ENCODE data around the gene PTDSS2. TPM values are rescaled to one million over a fixed set of nuclear protein-coding genes. Genes with fewer than 3 reads are reported as not detected.

Gene PTDSS2
- total RNA-seq, 1 donor from 2014 or later, result 55.3 TPM

GRCh38 chr11:534396-535209 is 84.5 kb downstream of the PTDSS2 start:
- Mint-ChIP-seq H3K27me3 (ENCODE audit: unreplicated experiment) (no peaks in the 10 kb centered on the region), H3K36me3 (ENCODE audit: unreplicated experiment) (peaks cover 6% of the 10 kb centered on the region), H3K4me3 (ENCODE audit: unreplicated experiment) (peak overlapping the region; percentile 74), H3K9me3 (ENCODE audit: unreplicated experiment) (no peaks in the 10 kb centered on the region), H3K4me1 (ENCODE audit: unreplicated experiment) (peaks cover 13% of the 10 kb centered on the region), H3K27ac (ENCODE audit: unreplicated experiment) (no peak overlapping the region)
- no peak for DNase-seq (ENCODE audit: extremely low spot score, unreplicated experiment)
- TF ChIP-seq, protein P1, sequence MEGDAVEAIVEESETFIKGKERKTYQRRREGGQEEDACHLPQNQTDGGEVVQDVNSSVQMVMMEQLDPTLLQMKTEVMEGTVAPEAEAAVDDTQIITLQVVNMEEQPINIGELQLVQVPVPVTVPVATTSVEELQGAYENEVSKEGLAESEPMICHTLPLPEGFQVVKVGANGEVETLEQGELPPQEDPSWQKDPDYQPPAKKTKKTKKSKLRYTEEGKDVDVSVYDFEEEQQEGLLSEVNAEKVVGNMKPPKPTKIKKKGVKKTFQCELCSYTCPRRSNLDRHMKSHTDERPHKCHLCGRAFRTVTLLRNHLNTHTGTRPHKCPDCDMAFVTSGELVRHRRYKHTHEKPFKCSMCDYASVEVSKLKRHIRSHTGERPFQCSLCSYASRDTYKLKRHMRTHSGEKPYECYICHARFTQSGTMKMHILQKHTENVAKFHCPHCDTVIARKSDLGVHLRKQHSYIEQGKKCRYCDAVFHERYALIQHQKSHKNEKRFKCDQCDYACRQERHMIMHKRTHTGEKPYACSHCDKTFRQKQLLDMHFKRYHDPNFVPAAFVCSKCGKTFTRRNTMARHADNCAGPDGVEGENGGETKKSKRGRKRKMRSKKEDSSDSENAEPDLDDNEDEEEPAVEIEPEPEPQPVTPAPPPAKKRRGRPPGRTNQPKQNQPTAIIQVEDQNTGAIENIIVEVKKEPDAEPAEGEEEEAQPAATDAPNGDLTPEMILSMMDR (IDR thresholded peaks at IDR 0.05), result no peak

- no peak overlapping the region for H3K4me3 Mint-ChIP-seq (ENCODE audit: unreplicated experiment)
- no peaks in the 10 kb centered on the region for H3K27me3 Mint-ChIP-seq (ENCODE audit: unreplicated experiment)
- H3K9me3 Mint-ChIP-seq (ENCODE audit: unreplicated experiment), result no peaks in the 10 kb centered on the region
- H3K4me1 Mint-ChIP-seq (ENCODE audit: unreplicated experiment), result peaks cover 13% of the 10 kb centered on the region
- H3K27ac Mint-ChIP-seq (ENCODE audit: unreplicated experiment), result no peak overlapping the region
- no peak for DNase-seq (ENCODE audit: extremely low spot score, unreplicated experiment)
- peaks cover 6% of the 10 kb centered on the region for H3K36me3 Mint-ChIP-seq (ENCODE audit: unreplicated experiment)
- TF ChIP-seq, protein P1 (IDR thresholded peaks at IDR 0.05), result no peak
These were observed 85.1 kb downstream of the PTDSS2 start for GRCh38 chr11:535210-535518.

DNA sequence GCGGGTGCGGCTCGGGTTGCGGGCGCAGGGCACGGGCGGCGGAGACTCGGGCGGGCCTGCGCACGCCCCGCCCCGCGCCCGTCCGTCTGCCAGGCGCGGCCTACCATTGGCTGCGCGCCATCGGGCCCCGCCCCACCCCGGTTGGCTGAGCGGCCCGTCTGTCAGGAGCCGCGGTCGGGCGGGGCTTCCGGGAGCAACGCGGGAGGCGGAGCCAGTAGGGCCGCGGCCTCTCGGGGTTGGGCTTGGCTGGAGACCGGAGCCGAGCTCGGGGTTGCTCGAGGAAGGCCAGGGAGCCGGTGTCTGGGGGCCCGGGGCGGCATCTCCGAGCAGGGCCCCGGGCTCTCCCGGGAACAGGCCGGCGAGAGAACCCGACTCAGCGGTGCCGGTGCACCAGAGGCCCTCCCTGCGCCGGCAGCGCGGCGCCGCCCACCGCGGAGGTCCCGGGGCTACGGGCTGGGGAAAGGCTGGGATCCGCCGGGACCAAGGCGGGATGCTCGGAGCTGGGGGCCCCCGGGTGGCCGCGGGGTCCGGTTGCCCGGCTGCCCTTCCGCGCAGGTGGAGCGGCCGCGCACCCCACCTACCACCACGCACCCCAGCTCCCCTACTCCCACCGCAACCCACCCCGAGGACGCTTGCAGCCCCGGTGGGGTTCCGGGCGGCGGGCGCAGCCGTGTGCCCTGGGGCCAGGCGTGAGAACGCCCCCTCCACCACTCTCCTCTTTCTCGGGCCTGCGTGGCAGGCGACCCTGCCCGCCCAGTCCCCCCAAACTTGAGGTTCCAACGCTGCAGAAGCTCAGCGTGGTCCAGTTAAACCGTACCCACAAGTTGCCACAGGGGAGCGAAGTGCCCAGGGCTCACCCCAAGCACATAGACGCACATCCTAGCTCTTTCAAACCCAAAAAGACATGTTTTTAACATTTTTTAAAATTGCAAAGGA is 85.7 kb downstream of the PTDSS2 start, which contains the start of gene HRAS:
TSS of gene HRAS (minus strand) at position 58 of the 936 bp plus-strand sequence.
- peak; percentile 99 for DNase-seq (ENCODE audit: extremely low spot score, unreplicated experiment)
- Mint-ChIP-seq H3K4me3 (ENCODE audit: unreplicated experiment) (peak within 1 kb of the TSS; percentile 81), H3K27ac (ENCODE audit: unreplicated experiment) (peak within 1 kb of the TSS; percentile 79), H3K4me1 (ENCODE audit: unreplicated experiment) (peaks cover 13% of the 10 kb centered on the region), H3K36me3 (ENCODE audit: unreplicated experiment) (peaks cover 6% of the 10 kb centered on the region), H3K9me3 (ENCODE audit: unreplicated experiment) (no peaks in the 10 kb centered on the region), H3K27me3 (ENCODE audit: unreplicated experiment) (no peaks in the 10 kb centered on the region)
- TF ChIP-seq, protein P1 (IDR thresholded peaks at IDR 0.05), result no peak

DNA sequence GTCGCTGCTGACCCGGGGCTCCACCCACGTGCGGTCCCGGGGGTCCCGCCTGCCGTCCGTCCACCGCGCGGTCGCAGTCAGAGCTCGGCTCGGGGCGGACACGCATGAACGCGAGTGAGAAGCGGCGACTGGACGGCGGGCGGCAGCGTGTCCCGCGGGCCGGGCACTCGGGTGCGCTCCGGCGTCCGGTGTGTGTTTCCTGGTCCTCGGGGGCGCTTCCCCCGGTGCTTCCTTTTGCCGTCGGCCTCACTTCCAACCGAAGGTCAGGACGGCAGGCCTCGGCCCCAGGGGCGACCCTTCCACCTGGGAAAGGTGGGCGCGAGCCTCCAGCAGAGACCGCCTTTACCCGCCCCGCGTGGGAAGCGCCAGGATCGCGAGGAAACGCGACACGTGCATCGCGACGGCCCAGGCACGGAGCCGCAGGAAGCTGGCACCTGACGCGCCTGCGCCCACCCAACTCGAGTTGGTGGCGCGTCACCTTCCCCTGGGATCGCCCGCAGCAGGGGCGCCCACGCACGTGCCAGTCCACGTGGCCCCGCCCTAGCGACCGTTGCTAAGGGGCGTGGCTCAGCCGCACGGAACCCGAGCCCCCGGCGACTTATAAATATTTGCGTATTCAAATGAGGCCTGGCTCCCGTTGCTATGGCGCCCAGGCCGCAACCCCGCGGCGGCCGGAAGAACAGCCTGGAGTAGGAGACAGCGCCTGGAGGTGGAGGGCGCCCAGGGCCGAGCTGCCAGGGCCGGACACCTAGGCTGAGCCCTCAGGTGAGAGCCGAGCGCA is 87.0 kb downstream of the PTDSS2 start, which contains the start of gene LRRC56:
TSS of gene LRRC56 (plus strand) at position 687 of the 781 bp plus-strand sequence. CDS start 3,158 bp downstream, outside the sequence.
- TF ChIP-seq, protein P1 (IDR thresholded peaks at IDR 0.05), result no peak
- Mint-ChIP-seq H3K36me3 (ENCODE audit: unreplicated experiment) (peaks cover 3% of the 10 kb centered on the region), H3K27ac (ENCODE audit: unreplicated experiment) (peak within 1 kb of the TSS; percentile 79), H3K27me3 (ENCODE audit: unreplicated experiment) (no peaks in the 10 kb centered on the region), H3K9me3 (ENCODE audit: unreplicated experiment) (no peaks in the 10 kb centered on the region), H3K4me3 (ENCODE audit: unreplicated experiment) (peak within 1 kb of the TSS; percentile 81), H3K4me1 (ENCODE audit: unreplicated experiment) (peaks cover 13% of the 10 kb centered on the region)
- DNase-seq (ENCODE audit: extremely low spot score, unreplicated experiment), result peak; percentile 93

Measured in osteocyte (in vitro differentiated cells).